Peyer's patch (tissue), 4 donors: Measurements from ENCODE around the gene PIP5K1B. TPM values are rescaled to one million over a fixed set of nuclear protein-coding genes. Genes with fewer than 3 reads are reported as not detected.

ENCODE experiments used
- DNase-seq, 3 donors: peaks; one replicate each; pipeline ENCODE4 v3.0.0-alpha.2; 2017 to 2019
- H3K27ac ChIP-seq, 4 donors: fragments of 200-600 bp; sonication (generic); one replicate each; pipeline ENCODE4 v1.5.1; 2016 to 2019
- H3K27me3 ChIP-seq, 2 donors: fragments of 200-600 bp; sonication (generic); one replicate each; pipeline ENCODE4 v1.5.1; 2019
- H3K36me3 ChIP-seq, 3 donors: fragments of 200-600 bp; sonication (generic); one replicate each; pipeline ENCODE4 v1.5.1; 2016 to 2019
- H3K4me1 ChIP-seq, 4 donors: fragments of 200-600 bp; sonication (generic); one replicate each; pipeline ENCODE4 v1.5.1; 2016 to 2019
- H3K4me3 ChIP-seq, 4 donors: fragments of 200-600 bp; sonication (generic); 1 replicate in 3 of 4; 2 replicates in 1 of 4; pipeline ENCODE4 v1.5.1; 2016 to 2019; ENCODE audit warnings: mild to moderate bottlenecking in 1 of 4
- H3K9me3 ChIP-seq, 4 donors: fragments of 200-600 bp; sonication (generic); one replicate each; pipeline ENCODE4 v1.5.1; 2016 to 2019; ENCODE audit warnings: mild to moderate bottlenecking in 1 of 4
- CTCF ChIP-seq, 6 experiments: fragments of 450-650 bp in 4 of 6; fragments of 200-600 bp in 2 of 6; sonication (generic) in 1 of 6; IDR thresholded peaks; one replicate each; pipeline ENCODE4 v1.5.1; 2017 to 2019; ENCODE audit warnings: antibody characterized with exemption in 6 of 6, mild to moderate bottlenecking in 3 of 6, moderate library complexity in 1 of 6
- POLR2A ChIP-seq, 2 donors: fragments of 450-650 bp; IDR thresholded peaks; one replicate each; pipeline ENCODE4 v1.5.1; 2017; ENCODE audit warnings: antibody characterized with exemption in 2 of 2, mild to moderate bottlenecking in 2 of 2, moderate library complexity in 2 of 2
- total RNA-seq, 4 donors: library from RNA; depleted of rRNA; stranded (reverse); fragments of >200 nt; gene quantifications; one replicate each; pipeline ENCODE4 v1.1.0, GENCODE V29; 2016

Gene PIP5K1B
- total RNA-seq, 4 donors from 2014 or later = 15.7 to 60.1 (median 54.4) TPM

- no peaks in the 10 kb centered on the region for H3K36me3 ChIP-seq
- DNase-seq = no peak
- no peak overlapping the region for H3K27ac ChIP-seq
- H3K9me3 ChIP-seq = no peaks in the 10 kb centered on the region
- H3K4me1 ChIP-seq = peaks cover 0 to 5% (median 0%) of the 10 kb centered on the region in 4 donors
- no peak overlapping the region for H3K4me3 ChIP-seq
- H3K27me3 ChIP-seq = no peaks in the 10 kb centered on the region
- TF ChIP-seq POLR2A (IDR thresholded peaks at IDR 0.05) (no peak), CTCF (IDR thresholded peaks at IDR 0.05) (no peak)
These were observed 1.4 kb upstream of the PIP5K1B start for GRCh38 chr9:68703672-68704071.

- H3K4me3 ChIP-seq = peak overlapping the region; percentile 68 to 90 (median 76)
- H3K27me3 ChIP-seq = no peaks in the 10 kb centered on the region
- no peaks in the 10 kb centered on the region for H3K36me3 ChIP-seq
- TF ChIP-seq CTCF (IDR thresholded peaks at IDR 0.05) (no peak), POLR2A (IDR thresholded peaks at IDR 0.05) (no peak)
- H3K9me3 ChIP-seq = no peaks in the 10 kb centered on the region
- peaks cover 0 to 5% (median 4%) of the 10 kb centered on the region in 4 donors for H3K4me1 ChIP-seq
- peak overlapping the region; percentile 86 to 98 (median 89) for H3K27ac ChIP-seq
- DNase-seq = no peak
These were observed 584 bp upstream of the PIP5K1B start for GRCh38 chr9:68704498-68704813.

GRCh38 chr9:68705531-68706362, 707 bp downstream of the PIP5K1B start:
- no peak for TF ChIP-seq POLR2A (IDR thresholded peaks at IDR 0.05)
- peak in 1 of 6 experiments; percentile 37 for TF ChIP-seq CTCF (IDR thresholded peaks at IDR 0.05)
- Histone ChIP-seq H3K27me3 (no peaks in the 10 kb centered on the region), H3K9me3 (no peaks in the 10 kb centered on the region), H3K4me1 (peaks cover 0 to 15% (median 5%) of the 10 kb centered on the region in 4 donors), H3K27ac (peak overlapping the region; percentile 86 to 98 (median 89)), H3K4me3 (peak overlapping the region; percentile 68 to 90 (median 76)), H3K36me3 (no peaks in the 10 kb centered on the region)
- peak; percentile 35 to 76 (median 66) for DNase-seq

GRCh38 chr9:68706363-68707201, 1.5 kb downstream of the PIP5K1B start:
- Histone ChIP-seq H3K27ac (peak overlapping the region; percentile 86 to 98 (median 89)), H3K27me3 (no peaks in the 10 kb centered on the region), H3K4me3 (peak overlapping the region; percentile 68 to 90 (median 76)), H3K9me3 (no peaks in the 10 kb centered on the region), H3K4me1 (peaks cover 0 to 17% (median 5%) of the 10 kb centered on the region in 4 donors), H3K36me3 (no peaks in the 10 kb centered on the region)
- TF ChIP-seq POLR2A (IDR thresholded peaks at IDR 0.05) = no peak
- TF ChIP-seq CTCF (IDR thresholded peaks at IDR 0.05) = no peak
- no peak for DNase-seq

GRCh38 chr9:68707801-68708488, 2.9 kb downstream of the PIP5K1B start:
- H3K4me3 ChIP-seq = peak overlapping the region in 2 of 4 donors; percentile 80 to 90
- no peaks in the 10 kb centered on the region for H3K27me3 ChIP-seq
- TF ChIP-seq POLR2A (IDR thresholded peaks at IDR 0.05) = no peak
- no peak for TF ChIP-seq CTCF (IDR thresholded peaks at IDR 0.05)
- DNase-seq = no peak
- H3K27ac ChIP-seq = peak overlapping the region in 2 of 4 donors; percentile 90 to 98
- no peaks in the 10 kb centered on the region for H3K36me3 ChIP-seq
- H3K9me3 ChIP-seq = no peaks in the 10 kb centered on the region
- H3K4me1 ChIP-seq = peaks cover 0 to 17% (median 5%) of the 10 kb centered on the region in 4 donors
